Keratinocyte (primary cell): Measurements from ENCODE around the gene SMARCC1.

Source experiments
- EZH2 ChIP-seq: IDR thresholded peaks from one replicate; pipeline ENCODE4 v1.6.1; 2012; ENCODE audit warnings: inconsistent platforms, mild to moderate bottlenecking, low read length, moderate library complexity
- TF ChIP-seq, protein P1 (sequence below), 3 experiments: IDR thresholded peaks in 1 of 3; conservative IDR thresholded peaks in 1 of 3; optimal IDR thresholded peaks in 1 of 3; 2 replicates in 2 of 3; 3 replicates in 1 of 3; pipeline versions ENCODE3 to v1.5.1; 2011; ENCODE audit warnings: low read length in 3 of 3, mild to moderate bottlenecking in 3 of 3, moderate library complexity in 2 of 3, control low read depth in 1 of 3, inconsistent platforms in 1 of 3; ENCODE audit not compliant: insufficient read depth in 2 of 3; ENCODE audit errors: extremely low read depth in 1 of 3

DNA sequence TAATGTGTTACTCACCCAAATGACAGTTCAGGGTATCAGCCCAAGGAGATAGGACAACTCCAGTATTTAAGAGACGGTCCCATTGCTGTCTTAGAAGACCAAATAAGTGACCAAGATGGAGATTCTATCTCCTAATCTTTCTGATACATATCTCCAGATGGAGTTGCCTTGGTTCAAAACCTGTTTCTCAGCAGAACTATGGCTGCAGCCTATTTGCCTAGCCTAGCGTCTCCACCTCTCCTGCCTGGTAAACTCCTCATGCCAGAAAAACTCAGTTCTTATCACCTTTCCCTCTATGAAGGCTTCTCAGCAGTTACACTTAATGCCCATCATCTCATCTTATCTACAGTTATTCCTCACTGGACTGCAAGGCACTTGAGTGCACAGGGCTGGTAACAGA, 201.8 kb downstream of the SMARCC1 start:
- TF ChIP-seq, protein P1, sequence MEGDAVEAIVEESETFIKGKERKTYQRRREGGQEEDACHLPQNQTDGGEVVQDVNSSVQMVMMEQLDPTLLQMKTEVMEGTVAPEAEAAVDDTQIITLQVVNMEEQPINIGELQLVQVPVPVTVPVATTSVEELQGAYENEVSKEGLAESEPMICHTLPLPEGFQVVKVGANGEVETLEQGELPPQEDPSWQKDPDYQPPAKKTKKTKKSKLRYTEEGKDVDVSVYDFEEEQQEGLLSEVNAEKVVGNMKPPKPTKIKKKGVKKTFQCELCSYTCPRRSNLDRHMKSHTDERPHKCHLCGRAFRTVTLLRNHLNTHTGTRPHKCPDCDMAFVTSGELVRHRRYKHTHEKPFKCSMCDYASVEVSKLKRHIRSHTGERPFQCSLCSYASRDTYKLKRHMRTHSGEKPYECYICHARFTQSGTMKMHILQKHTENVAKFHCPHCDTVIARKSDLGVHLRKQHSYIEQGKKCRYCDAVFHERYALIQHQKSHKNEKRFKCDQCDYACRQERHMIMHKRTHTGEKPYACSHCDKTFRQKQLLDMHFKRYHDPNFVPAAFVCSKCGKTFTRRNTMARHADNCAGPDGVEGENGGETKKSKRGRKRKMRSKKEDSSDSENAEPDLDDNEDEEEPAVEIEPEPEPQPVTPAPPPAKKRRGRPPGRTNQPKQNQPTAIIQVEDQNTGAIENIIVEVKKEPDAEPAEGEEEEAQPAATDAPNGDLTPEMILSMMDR (optimal IDR thresholded peaks at IDR 0.05 in 1 of 3, IDR thresholded peaks at IDR 0.05 in 1 of 3, conservative IDR thresholded peaks at IDR 0.05 in 1 of 3; ENCODE audit: extremely low read depth in 1 of 3, insufficient read depth in 2 of 3, low read length in 3 of 3), result no peak
- peak; percentile 16 for TF ChIP-seq EZH2
